HTERT RPE-1 (cell line): ENCODE data around the gene COX10.

Experiments
- in situ Hi-C: fragments of 300-500 bp; cut with MboI; formaldehyde crosslinking; loops from 4 replicates; pipeline ENCODE4 v1.14.3; 2020; ENCODE audit warnings: low sequenced_read_pairs

COX10 gene

GRCh38 chr17:14068542-14069250 lies 608 bp upstream of the COX10 start:
- in situ Hi-C loops: no loop called here

- in situ Hi-C loops: no loop called here
These were observed 1.2 kb downstream of the COX10 start for GRCh38 chr17:14070344-14070984.

DNA sequence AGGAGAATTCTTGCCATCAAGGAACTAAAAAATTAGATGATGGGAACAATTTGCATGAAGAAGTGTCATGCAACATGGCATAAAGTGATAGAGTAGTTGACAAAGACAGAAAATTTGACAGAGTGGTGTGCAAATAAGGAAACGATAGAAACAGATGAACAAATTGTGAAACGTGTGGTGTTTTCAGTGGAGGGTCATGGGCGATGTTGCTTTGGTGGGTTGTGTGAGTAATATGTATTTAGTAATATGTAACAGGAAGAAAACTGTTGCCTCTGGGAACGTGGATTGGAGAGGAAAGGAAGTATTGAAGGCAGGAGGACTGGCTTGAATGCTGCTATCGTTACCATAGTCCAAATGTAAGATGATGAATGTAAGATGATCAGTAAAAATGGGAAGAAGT lies 3.6 kb downstream of the COX10 start:
- in situ Hi-C loops: no loop called here

DNA sequence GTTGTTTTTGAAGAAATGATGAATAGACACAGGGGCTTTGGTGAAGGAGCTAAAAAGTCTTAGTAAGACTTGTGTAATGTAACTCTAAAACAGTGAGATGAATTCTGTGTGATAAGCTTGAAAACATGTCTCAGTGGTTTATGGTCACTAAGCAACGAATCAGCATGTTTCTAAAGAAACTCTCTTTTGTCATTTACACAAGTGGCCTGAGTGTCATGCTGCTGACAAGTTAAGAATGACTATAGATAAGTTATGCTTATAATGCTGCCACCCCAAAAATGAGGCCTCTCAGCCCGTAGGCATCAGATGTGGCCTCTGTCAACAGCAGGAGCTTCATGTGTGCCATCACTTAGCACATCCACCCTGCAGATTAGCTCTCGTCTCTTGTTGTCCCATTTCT lies 8.7 kb downstream of the COX10 start:
- in situ Hi-C loops: no loop called here

GRCh38 chr17:14080847-14081251 lies 11.5 kb downstream of the COX10 start:
- in situ Hi-C loops: no loop called here

GRCh38 chr17:14082848-14083247 lies 13.5 kb downstream of the COX10 start:
- in situ Hi-C loops: no loop called here

GRCh38 chr17:14084955-14085354 lies 15.7 kb downstream of the COX10 start:
- in situ Hi-C loops: no loop called here

- in situ Hi-C loops: no loop called here
These were observed 16.9 kb downstream of the COX10 start for GRCh38 chr17:14086189-14086588.

DNA sequence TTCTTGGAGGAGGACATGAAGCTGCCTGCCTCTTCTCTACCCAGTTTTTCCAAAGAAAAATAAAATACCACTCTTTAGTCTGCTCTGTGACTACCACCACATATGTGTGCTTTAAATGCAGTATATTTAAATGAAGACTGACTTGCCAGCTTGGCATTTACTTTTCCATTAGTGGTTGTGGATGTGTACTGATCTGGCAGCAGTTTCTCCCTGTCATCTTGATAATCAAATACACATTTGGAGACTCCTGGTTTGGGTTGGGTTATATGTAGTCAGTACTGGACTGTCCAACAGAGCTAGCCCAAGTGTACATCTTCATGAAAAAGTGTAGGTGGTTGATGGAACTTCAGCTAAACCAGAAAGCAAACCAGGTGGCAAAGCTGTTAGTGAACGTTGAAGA lies 19.9 kb downstream of the COX10 start:
- in situ Hi-C loops: no loop called here

GRCh38 chr17:14091367-14091766 lies 22.1 kb downstream of the COX10 start:
- in situ Hi-C loops: no loop called here

GRCh38 chr17:14092808-14093207 lies 23.5 kb downstream of the COX10 start:
- in situ Hi-C loops: no loop called here

GRCh38 chr17:14094676-14095601 lies 25.6 kb downstream of the COX10 start:
- in situ Hi-C loops: no loop called here

GRCh38 chr17:14095631-14096030 lies 26.3 kb downstream of the COX10 start:
- in situ Hi-C loops: no loop called here

DNA sequence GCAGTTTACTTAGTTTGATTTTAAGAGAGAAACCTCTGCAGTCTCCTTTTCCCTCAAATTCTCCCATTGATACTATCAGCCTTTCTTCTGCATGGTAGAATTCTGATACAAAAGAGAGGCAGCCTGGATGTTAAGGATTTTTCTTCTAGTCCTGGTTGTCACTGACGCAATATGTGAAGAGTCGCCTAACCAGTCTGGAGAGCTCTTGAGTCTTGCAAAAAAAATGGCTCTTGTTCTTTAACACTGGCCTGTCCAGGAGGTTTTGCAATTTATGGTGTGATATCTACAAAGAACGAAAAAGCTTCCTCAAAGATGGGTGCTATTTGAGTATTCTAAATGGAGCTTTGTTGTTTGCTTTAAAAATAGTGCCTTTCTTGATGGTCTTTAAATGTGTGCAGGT lies 28.9 kb downstream of the COX10 start:
- in situ Hi-C loops: no loop called here

- in situ Hi-C loops: no loop called here
These were observed 32.7 kb downstream of the COX10 start for GRCh38 chr17:14101976-14102375.

DNA sequence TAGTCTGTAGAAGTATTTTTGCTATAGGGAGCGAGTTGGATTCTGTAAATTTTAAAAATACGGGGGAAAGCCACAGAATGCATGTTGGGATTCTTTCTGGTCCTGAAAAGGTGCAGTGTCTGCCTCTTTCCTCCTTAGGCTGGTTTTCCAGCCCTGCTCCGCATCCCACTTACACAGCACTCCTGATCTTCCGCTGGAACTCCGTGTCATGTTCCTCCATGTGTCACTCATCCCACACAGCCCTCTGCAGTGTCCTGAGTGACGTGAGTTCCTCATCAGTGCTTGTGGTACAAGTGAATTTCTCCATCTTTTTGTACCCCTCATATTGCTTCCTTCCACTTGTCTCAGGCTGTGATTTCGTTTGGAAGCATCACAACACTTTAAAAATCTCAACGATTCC lies 34.5 kb downstream of the COX10 start:
- in situ Hi-C loops: no loop called here

DNA sequence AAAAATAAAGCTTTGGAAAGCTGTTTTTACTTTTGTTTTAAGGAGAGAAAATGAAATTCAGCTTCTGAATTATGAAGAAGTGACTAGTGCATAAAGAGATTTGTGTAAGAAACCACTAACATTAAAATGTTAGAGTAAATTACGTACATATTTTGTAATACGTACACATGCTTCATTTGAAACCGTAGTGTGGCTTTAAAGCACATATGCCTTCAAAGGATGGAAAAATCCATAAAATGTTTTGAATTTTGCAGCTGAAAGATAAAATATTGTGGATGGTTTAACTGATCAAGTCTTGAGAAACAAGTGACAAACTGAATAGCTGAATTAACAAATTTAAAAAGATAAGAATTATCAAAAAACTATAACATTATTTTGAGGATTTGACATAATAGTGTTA lies 35.4 kb downstream of the COX10 start:
- in situ Hi-C loops: no loop called here

- in situ Hi-C loops: no loop called here
These were observed 38.6 kb downstream of the COX10 start for GRCh38 chr17:14107889-14108288.

- in situ Hi-C loops: no loop called here
These were observed 43.1 kb downstream of the COX10 start for GRCh38 chr17:14112407-14112806.

DNA sequence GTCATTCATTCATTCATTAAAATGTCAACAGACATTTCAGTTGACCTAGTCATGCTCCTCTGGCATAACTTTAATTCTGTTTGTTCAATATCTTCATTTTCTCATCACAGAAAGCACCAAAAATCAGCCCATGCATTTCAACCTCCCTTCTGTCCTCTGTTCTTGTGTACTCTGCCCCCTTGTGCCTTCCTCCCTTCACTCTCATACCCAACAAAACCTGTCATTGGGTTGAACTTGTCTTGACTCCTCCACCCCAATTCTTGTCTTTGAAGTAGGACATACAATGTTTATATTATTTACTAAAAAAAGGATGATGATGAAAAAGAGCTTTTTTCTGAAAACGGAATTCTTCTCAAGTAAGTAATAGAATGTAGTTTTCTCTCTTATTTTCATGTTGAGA lies 43.8 kb downstream of the COX10 start:
- in situ Hi-C loops: no loop called here

- in situ Hi-C loops: no loop called here
These were observed 47.1 kb downstream of the COX10 start for GRCh38 chr17:14116263-14117024.
